H9 (cell line): ENCODE measurements around the gene CYRIA. TPM values are rescaled to one million over a fixed set of nuclear protein-coding genes. Genes with fewer than 3 reads are reported as not detected.

Experiments
- DNase-seq: peaks from one replicate; pipeline ENCODE4 v3.0.0-alpha.2; 2017
- H2AFZ ChIP-seq: one replicate; pipeline ENCODE4 v1.6.1; 2013; ENCODE audit warnings: mild to moderate bottlenecking, low read length, control low read depth, moderate library complexity
- H2AK5ac ChIP-seq: 2 replicates; pipeline ENCODE4 v1.6.1; 2013; ENCODE audit warnings: low read length, control low read depth, mixed read lengths; ENCODE audit not compliant: insufficient read length
- H2BK120ac ChIP-seq: one replicate; pipeline ENCODE4 v1.6.1; 2013; ENCODE audit warnings: low read depth, mild to moderate bottlenecking, low read length, control low read depth, inconsistent platforms; ENCODE audit not compliant: poor library complexity, severe bottlenecking
- H2BK12ac ChIP-seq: 2 replicates; pipeline ENCODE4 v1.6.1; 2013; ENCODE audit warnings: low read length, control low read depth, mixed read lengths, low read depth; ENCODE audit not compliant: insufficient read length
- H2BK15ac ChIP-seq: 2 replicates; pipeline ENCODE4 v1.6.1; 2013; ENCODE audit warnings: low read depth, low read length, control low read depth
- H2BK20ac ChIP-seq: one replicate; pipeline ENCODE4 v1.6.1; 2013; ENCODE audit warnings: low read depth, mild to moderate bottlenecking, low read length, control low read depth, inconsistent platforms; ENCODE audit not compliant: poor library complexity, severe bottlenecking
- H2BK5ac ChIP-seq: 2 replicates; pipeline ENCODE4 v1.6.1; 2013; ENCODE audit warnings: low read length, control low read depth, mixed read lengths; ENCODE audit not compliant: insufficient read length
- H3K14ac ChIP-seq: 2 replicates; pipeline ENCODE4 v1.6.1; 2013; ENCODE audit warnings: low read length, control low read depth; ENCODE audit not compliant: insufficient read depth
- H3K18ac ChIP-seq: 2 replicates; pipeline ENCODE4 v1.6.1; 2013; ENCODE audit warnings: low read depth, mild to moderate bottlenecking, mixed read lengths, low read length, control low read depth; ENCODE audit not compliant: insufficient read length
- H3K23ac ChIP-seq: 2 replicates; pipeline ENCODE4 v1.6.1; 2013; ENCODE audit warnings: low read length, control low read depth, mixed read lengths, low read depth; ENCODE audit not compliant: insufficient read length
- H3K23me2 ChIP-seq: 2 replicates; pipeline ENCODE4 v1.6.1; 2013; ENCODE audit warnings: low read depth, mild to moderate bottlenecking, mixed read lengths, low read length, control low read depth; ENCODE audit not compliant: insufficient read length, poor library complexity, severe bottlenecking
- H3K27ac ChIP-seq: 2 replicates; pipeline ENCODE4 v1.5.1; 2013; ENCODE audit warnings: low read length, control low read depth, mixed read lengths, low read depth; ENCODE audit not compliant: insufficient read length
- H3K27me3 ChIP-seq: 2 replicates; pipeline ENCODE4 v1.6.1; 2013; ENCODE audit warnings: low read length, control low read depth, inconsistent platforms; ENCODE audit not compliant: insufficient read depth
- H3K4ac ChIP-seq: 2 replicates; pipeline ENCODE4 v1.6.1; 2013; ENCODE audit warnings: low read depth, mild to moderate bottlenecking, control low read depth, inconsistent platforms, low read length, moderate library complexity
- H3K4me1 ChIP-seq: 2 replicates; pipeline ENCODE4 v1.6.1; 2013; ENCODE audit warnings: low read length, control low read depth, inconsistent platforms; ENCODE audit not compliant: insufficient read depth
- H3K4me2 ChIP-seq: 2 replicates; pipeline ENCODE4 v1.6.1; 2013; ENCODE audit warnings: low read length, control low read depth, mixed read lengths; ENCODE audit not compliant: insufficient read length, insufficient read depth
- H3K56ac ChIP-seq: 2 replicates; pipeline ENCODE4 v1.6.1; 2013; ENCODE audit warnings: low read depth, mild to moderate bottlenecking, mixed read lengths, low read length, control low read depth; ENCODE audit not compliant: insufficient read length
- H3K79me1 ChIP-seq: 2 replicates; pipeline ENCODE4 v1.6.1; 2013; ENCODE audit warnings: low read depth, mild to moderate bottlenecking, moderate library complexity, low read length, control low read depth, inconsistent platforms; ENCODE audit not compliant: insufficient read depth, poor library complexity, severe bottlenecking
- H3K79me2 ChIP-seq: 2 replicates; pipeline ENCODE4 v1.6.1; 2013; ENCODE audit warnings: low read length, control low read depth, inconsistent platforms; ENCODE audit not compliant: insufficient read depth
- H3K9ac ChIP-seq: 2 replicates; pipeline ENCODE4 v1.6.1; 2013; ENCODE audit warnings: low read length, control low read depth, mixed read lengths; ENCODE audit not compliant: insufficient read length; ENCODE audit errors: extremely low read depth
- H3K9me3 ChIP-seq: one replicate; pipeline ENCODE4 v1.6.1; 2013; ENCODE audit warnings: low read depth, low read length, inconsistent platforms; ENCODE audit not compliant: control insufficient read depth
- H3T11ph ChIP-seq: one replicate; pipeline ENCODE4 v1.6.1; 2013; ENCODE audit warnings: mild to moderate bottlenecking, low read length, control low read depth, inconsistent platforms
- H4K20me1 ChIP-seq: one replicate; pipeline ENCODE4 v1.6.1; 2013; ENCODE audit not compliant: control insufficient read depth, insufficient read length, insufficient read depth
- H4K5ac ChIP-seq: 2 replicates; pipeline ENCODE4 v1.6.1; 2013; ENCODE audit warnings: low read depth, mild to moderate bottlenecking, mixed read lengths, low read length, control low read depth; ENCODE audit not compliant: insufficient read length
- H4K8ac ChIP-seq: replicated peaks from 2 replicates; pipeline ENCODE4 v1.6.1; 2013; ENCODE audit warnings: low read length, control low read depth, mixed read lengths, low read depth; ENCODE audit not compliant: insufficient read length
- H4K91ac ChIP-seq: 2 replicates; pipeline ENCODE4 v1.6.1; 2013; ENCODE audit warnings: low read depth, mild to moderate bottlenecking, moderate library complexity, mixed read lengths, low read length, control low read depth; ENCODE audit not compliant: insufficient read length
- H3K27ac Mint-ChIP-seq, 3 experiments: 2 replicates in 2 of 3; 3 replicates in 1 of 3; pipeline ENCODE4 v1.8.0; 2020 to 2021; ENCODE audit warnings: mixed read lengths in 3 of 3, mild to moderate bottlenecking in 1 of 3, moderate library complexity in 1 of 3
- H3K27me3 Mint-ChIP-seq: 2 replicates; pipeline ENCODE4 v1.8.0; 2021; ENCODE audit warnings: low read depth, mild to moderate bottlenecking, moderate library complexity, mixed read lengths
- H3K36me3 Mint-ChIP-seq, 3 experiments: 2 replicates in 2 of 3; 3 replicates in 1 of 3; pipeline ENCODE4 v1.8.0; 2020 to 2021; ENCODE audit warnings: low read depth in 3 of 3, mixed read lengths in 3 of 3; ENCODE audit not compliant: insufficient read depth in 1 of 3
- H3K4me1 Mint-ChIP-seq, 2 experiments: 2 replicates each; pipeline ENCODE4 v1.8.0; 2020; ENCODE audit warnings: mixed read lengths in 2 of 2
- H3K4me3 Mint-ChIP-seq, 2 experiments: 2 replicates in 1 of 2; 3 replicates in 1 of 2; pipeline ENCODE4 v1.8.0; 2020 to 2021; ENCODE audit warnings: mild to moderate bottlenecking in 2 of 2, mixed read lengths in 2 of 2, moderate library complexity in 1 of 2
- H3K9me3 Mint-ChIP-seq, 2 experiments: 2 replicates in 1 of 2; 3 replicates in 1 of 2; pipeline ENCODE4 v1.8.0; 2020; ENCODE audit warnings: mild to moderate bottlenecking in 2 of 2, mixed read lengths in 2 of 2, moderate library complexity in 1 of 2
- WGBS: extraction: QIAGEN DNeasy Blood & Tissue Kit; methylation state at CpG from one replicate; pipeline ENCODE4 v1.1.7; 2013; ENCODE audit warnings: missing lambda C conversion rate, low lambda C conversion rate, mixed read lengths; ENCODE audit not compliant: insufficient read length; ENCODE audit errors: extremely low coverage; 5-methylcytosine and 5-hydroxymethylcytosine counted together
- total RNA-seq: library from RNA; stranded (reverse); gene quantifications from 2 replicates; pipeline ENCODE4 v1.2.1, GENCODE V29; 2021
- TF ChIP-seq, protein P1 (sequence below): fragments of 200-600 bp; sonication (generic); conservative IDR thresholded peaks from 3 replicates; pipeline ENCODE4 v1.8.0; 2021; ENCODE audit warnings: antibody characterized with exemption, mild to moderate bottlenecking

Gene CYRIA
- total RNA-seq, 1 experiment from 2014 or later = 2.3 TPM

DNA sequence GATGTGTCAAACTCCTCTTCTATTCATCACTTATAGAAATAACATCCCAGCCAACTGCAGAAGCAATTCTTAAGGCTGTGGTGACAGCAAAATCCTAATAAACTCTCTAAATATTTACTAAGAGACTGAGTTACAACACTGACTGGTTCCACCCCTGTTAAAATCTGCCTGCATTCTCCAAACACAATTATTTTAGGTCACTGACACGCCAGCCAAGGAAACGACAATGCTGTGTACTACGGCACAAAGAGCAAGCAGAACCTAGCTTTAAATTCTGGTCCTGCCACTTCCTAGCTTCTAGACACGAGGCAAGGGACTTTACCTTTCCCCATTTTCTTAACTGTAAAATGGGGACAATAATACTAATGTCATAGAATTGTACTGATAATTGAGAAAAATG, 4.1 kb downstream of the CYRIA start:
- no peaks in the 10 kb centered on the region for H3K9me3 ChIP-seq
- Mint-ChIP-seq H3K4me1 (peaks cover 18 to 22% of the 10 kb centered on the region in 2 experiments), H3K27ac (no peak overlapping the region), H3K36me3 (no peaks in the 10 kb centered on the region), H3K4me3 (no peak overlapping the region), H3K27me3 (peaks cover 33% of the 10 kb centered on the region), H3K9me3 (no peaks in the 10 kb centered on the region; a peak in 1 of 5 replicates)
- peaks cover 4% of the 10 kb centered on the region; the same call in 1 of the 2 replicates for H3K27me3 ChIP-seq
- no peak overlapping the region for H2BK20ac ChIP-seq
- DNase-seq = no peak
- H3K23me2 ChIP-seq = peaks cover 10% of the 10 kb centered on the region
- H4K8ac ChIP-seq = no peak overlapping the region
- no peak overlapping the region for H2BK5ac ChIP-seq
- TF ChIP-seq, protein P1, sequence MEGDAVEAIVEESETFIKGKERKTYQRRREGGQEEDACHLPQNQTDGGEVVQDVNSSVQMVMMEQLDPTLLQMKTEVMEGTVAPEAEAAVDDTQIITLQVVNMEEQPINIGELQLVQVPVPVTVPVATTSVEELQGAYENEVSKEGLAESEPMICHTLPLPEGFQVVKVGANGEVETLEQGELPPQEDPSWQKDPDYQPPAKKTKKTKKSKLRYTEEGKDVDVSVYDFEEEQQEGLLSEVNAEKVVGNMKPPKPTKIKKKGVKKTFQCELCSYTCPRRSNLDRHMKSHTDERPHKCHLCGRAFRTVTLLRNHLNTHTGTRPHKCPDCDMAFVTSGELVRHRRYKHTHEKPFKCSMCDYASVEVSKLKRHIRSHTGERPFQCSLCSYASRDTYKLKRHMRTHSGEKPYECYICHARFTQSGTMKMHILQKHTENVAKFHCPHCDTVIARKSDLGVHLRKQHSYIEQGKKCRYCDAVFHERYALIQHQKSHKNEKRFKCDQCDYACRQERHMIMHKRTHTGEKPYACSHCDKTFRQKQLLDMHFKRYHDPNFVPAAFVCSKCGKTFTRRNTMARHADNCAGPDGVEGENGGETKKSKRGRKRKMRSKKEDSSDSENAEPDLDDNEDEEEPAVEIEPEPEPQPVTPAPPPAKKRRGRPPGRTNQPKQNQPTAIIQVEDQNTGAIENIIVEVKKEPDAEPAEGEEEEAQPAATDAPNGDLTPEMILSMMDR = no peak
- H3K4ac ChIP-seq = no peak overlapping the region
- no peak overlapping the region for H4K5ac ChIP-seq
- H2BK120ac ChIP-seq = no peak overlapping the region
- no peak overlapping the region for H3K27ac ChIP-seq
- WGBS = no CpG with 5 or more reads among the region's 4 CpGs
- no peak overlapping the region for H3K18ac ChIP-seq
- no peak overlapping the region for H3K9ac ChIP-seq
- H3T11ph ChIP-seq = no peak overlapping the region
- no peak overlapping the region for H2BK12ac ChIP-seq
- no peak overlapping the region for H4K91ac ChIP-seq
- no peak overlapping the region for H2BK15ac ChIP-seq
- no peaks in the 10 kb centered on the region for H3K79me1 ChIP-seq
- H3K14ac ChIP-seq = no peak overlapping the region
- no peak overlapping the region for H3K4me2 ChIP-seq
- no peaks in the 10 kb centered on the region for H4K20me1 ChIP-seq
- H3K4me1 ChIP-seq = no peaks in the 10 kb centered on the region; the same call in 1 of the 2 replicates
- H3K56ac ChIP-seq = no peak overlapping the region
- H2AFZ ChIP-seq = no peak overlapping the region
- no peak overlapping the region for H3K23ac ChIP-seq
- no peak overlapping the region for H2AK5ac ChIP-seq
- H3K79me2 ChIP-seq = no peaks in the 10 kb centered on the region
